K562 (cell line): ENCODE measurements around the gene BTF3L4. TPM values are rescaled to one million over a fixed set of nuclear protein-coding genes. Genes with fewer than 3 reads are reported as not detected.

Source experiments
- ATAC-seq: fragments of 200-7000 bp; cut with Tn5 transposase; 3 replicates; pipeline ENCODE4 v1.9.1; 2020; ENCODE audit warnings: moderate library complexity
- BruUV-seq: library from RNA; stranded (reverse); fragments of 400-500 nt; replicated peaks from 2 replicates; lab custom pipeline; 2021; lab: Mats Ljungman, UMichigan
- CTCF ChIA-PET: fragments of 300-600 bp; formaldehyde crosslinking; extraction: SDS; loops from one replicate; lab custom pipeline; 2021; ENCODE audit warnings: low intra/inter-chr PET ratio; lab: Yijun Ruan, JAX
- POLR2A ChIA-PET: fragments of 300-600, 350-650 bp; sonication (Branson Sonifier 250); formaldehyde crosslinking; extraction: SDS; loops from one replicate; lab custom pipeline; 2021; ENCODE audit warnings: antibody characterized with exemption, inconsistent platforms; lab: Yijun Ruan, JAX
- DNase-seq, 4 experiments: peaks; one replicate each; pipeline versions ENCODE4 v3.0.0 to v3.0.0-alpha.2; 2011 to 2018; ENCODE audit warnings: low spot score in 3 of 4, mixed read lengths in 3 of 4; ENCODE audit errors: extremely low read depth in 1 of 4
- FAIRE-seq: peaks from 2 replicates; lab custom pipeline; 2011; peaks lifted over from hg19 to GRCh38; lab: Jason Lieb, UNC
- H2AFZ ChIP-seq: 2 replicates; pipeline ENCODE4 v1.6.0; 2011; ENCODE audit warnings: low read depth, low read length, control low read depth, inconsistent platforms
- H3K27ac ChIP-seq: fragments of 200-600 bp; 3 replicates; pipeline ENCODE4 v1.8.0; 2011; ENCODE audit warnings: low read depth, mild to moderate bottlenecking, control low read depth, inconsistent platforms, low read length, moderate library complexity, mixed read lengths; ENCODE audit errors: extremely low read depth
- H3K27me3 ChIP-seq, 2 experiments: fragments of 300-600 bp in 1 of 2; 2 replicates in 1 of 2; 3 replicates in 1 of 2; pipeline versions ENCODE4 v1.6.0 to v1.8.0; 2011; ENCODE audit warnings: inconsistent platforms in 2 of 2, low read length in 2 of 2, mild to moderate bottlenecking in 1 of 2, mixed read lengths in 1 of 2, moderate library complexity in 1 of 2; ENCODE audit not compliant: control insufficient read depth in 2 of 2, insufficient read depth in 2 of 2
- H3K36me3 ChIP-seq: fragments of 300-600 bp; 3 replicates; pipeline ENCODE4 v1.8.0; 2011; ENCODE audit warnings: mild to moderate bottlenecking, low read length, inconsistent platforms; ENCODE audit not compliant: control insufficient read depth, insufficient read depth
- H3K4me1 ChIP-seq, 2 experiments: fragments of 200-600 bp in 1 of 2; replicated peaks in 1 of 2; 2 replicates in 1 of 2; 3 replicates in 1 of 2; pipeline versions ENCODE4 v1.5.1 to v1.8.0; 2011; ENCODE audit warnings: inconsistent platforms in 2 of 2, low read length in 2 of 2, mild to moderate bottlenecking in 1 of 2, mixed read lengths in 1 of 2, moderate library complexity in 1 of 2; ENCODE audit not compliant: control insufficient read depth in 2 of 2, insufficient read depth in 2 of 2
- H3K4me2 ChIP-seq: 2 replicates; pipeline ENCODE4 v1.6.1; 2011; ENCODE audit warnings: low read length, control low read depth, inconsistent platforms, mixed read lengths; ENCODE audit not compliant: insufficient read depth
- H3K4me3 ChIP-seq: fragments of 200-600 bp; sonication (generic), shearing (Covaris generic); 2 replicates; pipeline ENCODE4 v1.5.1; 2016; ENCODE audit warnings: control low read depth, inconsistent platforms
- H3K79me2 ChIP-seq: fragments of 200-600 bp; 3 replicates; pipeline ENCODE4 v1.8.0; 2011; ENCODE audit warnings: low read length, inconsistent platforms; ENCODE audit not compliant: control insufficient read depth, insufficient read depth
- H3K9ac ChIP-seq, 2 experiments: 2 replicates each; pipeline versions ENCODE4 v1.6.0 to v1.6.1; 2011; ENCODE audit warnings: low read depth in 2 of 2, low read length in 2 of 2, control low read depth in 1 of 2, inconsistent platforms in 1 of 2, mild to moderate bottlenecking in 1 of 2, mixed read lengths in 1 of 2; ENCODE audit not compliant: insufficient read depth in 1 of 2
- H3K9me1 ChIP-seq: one replicate; pipeline ENCODE4 v1.6.0; 2011; ENCODE audit warnings: inconsistent platforms, mild to moderate bottlenecking, low read length, moderate library complexity; ENCODE audit not compliant: control insufficient read depth, insufficient read depth
- H3K9me3 ChIP-seq: replicated peaks from 2 replicates; pipeline ENCODE4 v1.5.1; 2011; ENCODE audit warnings: low read depth, low read length, inconsistent platforms; ENCODE audit not compliant: control insufficient read depth, insufficient read depth
- H4K20me1 ChIP-seq: replicated peaks from 2 replicates; pipeline ENCODE4 v1.6.1; 2011; ENCODE audit warnings: low read length, inconsistent platforms, mixed read lengths; ENCODE audit not compliant: control insufficient read depth, insufficient read depth
- BHLHE40 ChIP-seq: IDR thresholded peaks from 2 replicates; pipeline ENCODE4 v1.6.1; 2011; ENCODE audit warnings: low read length, improper control_type of control experiment
- HNRNPLL ChIP-seq: fragments of 200-400 bp; formaldehyde crosslinking; IDR thresholded peaks from 2 replicates; pipeline ENCODE4 v1.6.1; 2017; ENCODE audit warnings: low read length, low read depth, mild to moderate bottlenecking; ENCODE audit not compliant: poor library complexity, severe bottlenecking
- WGBS: fragments of 100-300 bp; shearing (Covaris generic); methylation state at CpG from one replicate; pipeline ENCODE4 v1.1.6; 2016; ENCODE audit warnings: low coverage, mixed read lengths; ENCODE audit not compliant: insufficient coverage; ENCODE audit errors: missing lambda C conversion rate; 5-methylcytosine and 5-hydroxymethylcytosine counted together
- in situ Hi-C: fragments of 300-500 bp; cut with MboI; formaldehyde crosslinking; loops from 4 replicates; pipeline ENCODE4 v1.15.0; 2018; ENCODE audit warnings: inconsistent platforms, mixed read lengths
- intact Hi-C: fragments of 100-400 bp; cut with micrococcal nuclease; formaldehyde crosslinking; loops from 2 replicates; pipeline ENCODE4 v1.14.2; 2022
- polyA plus RNA-seq, 8 experiments: library from polyadenylated mRNA; depleted of rRNA in 4 of 8; stranded (reverse) in 5 of 8; unstranded in 3 of 8; fragments of >200 nt; fragmentation: Nextera tagmentation in 2 of 8; fragmentation: Illumina TruSeq in 1 of 8; extraction: Ambion mirVana in 2 of 8; extraction: Trizol in 1 of 8; gene quantifications; 2 replicates each; pipeline versions ENCODE4 v1.2.1 to v1.2.3, GENCODE V29; 2011 to 2014; ENCODE audit warnings: inconsistent platforms in 1 of 8, missing spikeins in 1 of 8
- total RNA-seq, 7 experiments: library from RNA; depleted of rRNA in 6 of 7; stranded (reverse); fragments of >200 nt in 6 of 7; fragmentation: Illumina TruSeq in 2 of 7; extraction: Trizol in 2 of 7; gene quantifications; 2 replicates each; pipeline versions ENCODE4 v1.2.1 to v1.2.3, GENCODE V29; 2011 to 2021; ENCODE audit warnings: low replicate concordance in 1 of 7
- TF ChIP-seq, protein P1 (sequence below), 2 experiments: fragments of 450-650 bp; IDR thresholded peaks; 2 replicates each; pipeline ENCODE4 v1.6.1; 2018; ENCODE audit warnings: mild to moderate bottlenecking in 2 of 2, low read depth in 1 of 2; ENCODE audit not compliant: partially characterized antibody in 2 of 2
- TF ChIP-seq, protein P2 (sequence below): sonication (generic); formaldehyde crosslinking; IDR thresholded peaks from 2 replicates; pipeline ENCODE4 v1.8.0; 2022; ENCODE audit warnings: missing genetic modification reagents, mild to moderate bottlenecking, moderate library complexity, borderline replicate concordance
- TF ChIP-seq, protein P3 (sequence below), 2 experiments: fragments of 450-650 bp in 1 of 2; sonication (generic) in 1 of 2; formaldehyde crosslinking in 1 of 2; IDR thresholded peaks; 2 replicates each; pipeline versions ENCODE4 v1.7.1 to v1.9.0; 2016 to 2022; ENCODE audit warnings: inconsistent platforms in 1 of 2, mild to moderate bottlenecking in 1 of 2, missing genetic modification reagents in 1 of 2

BTF3L4 gene
- total and polyA plus RNA-seq, 9 of the 15 experiments (the other 6 are each of a cell fraction or from before 2014, with no cell fraction given): 40.1 to 106 (median 88.8) TPM

DNA sequence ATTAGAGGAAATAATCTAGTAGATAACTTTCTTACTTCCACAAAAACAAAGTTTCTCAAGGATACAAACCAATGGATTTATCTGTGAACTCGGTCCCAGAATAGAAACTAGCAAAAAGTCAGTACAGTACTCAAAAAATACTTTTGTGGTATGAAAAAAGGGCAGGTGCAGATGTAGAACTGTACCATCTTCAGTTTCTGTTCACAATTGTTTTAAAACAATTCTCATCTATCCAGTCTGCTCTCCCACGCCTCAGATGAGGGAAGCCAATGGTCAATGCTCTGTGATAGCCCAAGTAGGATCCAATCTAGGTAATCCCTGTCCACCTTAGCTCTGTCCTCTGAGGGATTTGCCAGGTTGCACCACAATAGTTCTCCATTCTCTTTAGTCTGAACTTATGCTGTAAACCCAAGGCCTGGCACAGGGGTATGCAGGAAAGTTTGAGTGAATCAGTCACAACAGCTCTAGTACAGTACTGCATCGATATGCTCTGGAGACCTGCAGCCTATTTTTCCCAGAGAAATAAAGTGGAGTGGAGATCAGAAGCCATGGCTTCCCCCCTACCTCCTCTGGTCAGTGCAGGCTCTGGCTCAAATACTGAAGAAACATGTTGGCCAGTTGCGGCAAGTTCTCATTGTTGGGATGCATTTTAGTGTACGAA lies 23.8 kb upstream of the BTF3L4 start:
- H3K79me2 ChIP-seq: peaks cover 37% of the 10 kb centered on the region
- CTCF ChIA-PET: no interaction called here
- no peaks in the 10 kb centered on the region for H3K9me3 ChIP-seq
- peak overlapping the region; percentile 88; the same call in 2 of the 3 replicates for H3K27ac ChIP-seq
- intact Hi-C loops: loop anchor here (1.0 kb wide), 1 partner anchor 23 kb away; the partner anchor contains the start of gene TXNDC12
- peak; percentile 51 for FAIRE-seq
- H3K4me3 ChIP-seq: peak overlapping the region; percentile 66
- 4% methylated on average over 5 of the region's 5 CpGs for WGBS
- peak; percentile 17 for ATAC-seq
- peaks cover 12 to 17% of the 10 kb centered on the region in 2 experiments; a peak in 4 of 5 replicates for H3K4me1 ChIP-seq
- POLR2A ChIA-PET: interaction anchor here (0.5 to 2.7 kb wide), 8 partner anchors 10 to 513 kb away, joined by 3 to 15 read pairs (median 4); no protein-coding TSS in a partner anchor
- peaks cover 17% of the 10 kb centered on the region for H4K20me1 ChIP-seq
- H3K9ac ChIP-seq: peak overlapping the region; percentile 88 to 100
- H3K27me3 ChIP-seq: no peaks in the 10 kb centered on the region
- H2AFZ ChIP-seq: no peak overlapping the region
- H3K9me1 ChIP-seq: no peaks in the 10 kb centered on the region
- peak in 2 of 4 experiments; percentile 23 to 30 for DNase-seq
- no TSS peak for BruUV-seq
- peak overlapping the region; percentile 94 for H3K4me2 ChIP-seq
- in situ Hi-C loops: no loop called here
- peaks cover 36% of the 10 kb centered on the region for H3K36me3 ChIP-seq
- TF ChIP-seq, protein P1, sequence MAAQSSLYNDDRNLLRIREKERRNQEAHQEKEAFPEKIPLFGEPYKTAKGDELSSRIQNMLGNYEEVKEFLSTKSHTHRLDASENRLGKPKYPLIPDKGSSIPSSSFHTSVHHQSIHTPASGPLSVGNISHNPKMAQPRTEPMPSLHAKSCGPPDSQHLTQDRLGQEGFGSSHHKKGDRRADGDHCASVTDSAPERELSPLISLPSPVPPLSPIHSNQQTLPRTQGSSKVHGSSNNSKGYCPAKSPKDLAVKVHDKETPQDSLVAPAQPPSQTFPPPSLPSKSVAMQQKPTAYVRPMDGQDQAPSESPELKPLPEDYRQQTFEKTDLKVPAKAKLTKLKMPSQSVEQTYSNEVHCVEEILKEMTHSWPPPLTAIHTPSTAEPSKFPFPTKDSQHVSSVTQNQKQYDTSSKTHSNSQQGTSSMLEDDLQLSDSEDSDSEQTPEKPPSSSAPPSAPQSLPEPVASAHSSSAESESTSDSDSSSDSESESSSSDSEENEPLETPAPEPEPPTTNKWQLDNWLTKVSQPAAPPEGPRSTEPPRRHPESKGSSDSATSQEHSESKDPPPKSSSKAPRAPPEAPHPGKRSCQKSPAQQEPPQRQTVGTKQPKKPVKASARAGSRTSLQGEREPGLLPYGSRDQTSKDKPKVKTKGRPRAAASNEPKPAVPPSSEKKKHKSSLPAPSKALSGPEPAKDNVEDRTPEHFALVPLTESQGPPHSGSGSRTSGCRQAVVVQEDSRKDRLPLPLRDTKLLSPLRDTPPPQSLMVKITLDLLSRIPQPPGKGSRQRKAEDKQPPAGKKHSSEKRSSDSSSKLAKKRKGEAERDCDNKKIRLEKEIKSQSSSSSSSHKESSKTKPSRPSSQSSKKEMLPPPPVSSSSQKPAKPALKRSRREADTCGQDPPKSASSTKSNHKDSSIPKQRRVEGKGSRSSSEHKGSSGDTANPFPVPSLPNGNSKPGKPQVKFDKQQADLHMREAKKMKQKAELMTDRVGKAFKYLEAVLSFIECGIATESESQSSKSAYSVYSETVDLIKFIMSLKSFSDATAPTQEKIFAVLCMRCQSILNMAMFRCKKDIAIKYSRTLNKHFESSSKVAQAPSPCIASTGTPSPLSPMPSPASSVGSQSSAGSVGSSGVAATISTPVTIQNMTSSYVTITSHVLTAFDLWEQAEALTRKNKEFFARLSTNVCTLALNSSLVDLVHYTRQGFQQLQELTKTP (IDR thresholded peaks at IDR 0.05; ENCODE audit: low read depth in 1 of 2, partially characterized antibody in 2 of 2): no peak
- TF ChIP-seq, protein P2, sequence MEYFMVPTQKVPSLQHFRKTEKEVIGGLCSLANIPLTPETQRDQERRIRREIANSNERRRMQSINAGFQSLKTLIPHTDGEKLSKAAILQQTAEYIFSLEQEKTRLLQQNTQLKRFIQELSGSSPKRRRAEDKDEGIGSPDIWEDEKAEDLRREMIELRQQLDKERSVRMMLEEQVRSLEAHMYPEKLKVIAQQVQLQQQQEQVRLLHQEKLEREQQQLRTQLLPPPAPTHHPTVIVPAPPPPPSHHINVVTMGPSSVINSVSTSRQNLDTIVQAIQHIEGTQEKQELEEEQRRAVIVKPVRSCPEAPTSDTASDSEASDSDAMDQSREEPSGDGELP: no peak
- TF ChIP-seq HNRNPLL (peak; percentile 18), BHLHE40 (no peak)
- TF ChIP-seq, protein P3, sequence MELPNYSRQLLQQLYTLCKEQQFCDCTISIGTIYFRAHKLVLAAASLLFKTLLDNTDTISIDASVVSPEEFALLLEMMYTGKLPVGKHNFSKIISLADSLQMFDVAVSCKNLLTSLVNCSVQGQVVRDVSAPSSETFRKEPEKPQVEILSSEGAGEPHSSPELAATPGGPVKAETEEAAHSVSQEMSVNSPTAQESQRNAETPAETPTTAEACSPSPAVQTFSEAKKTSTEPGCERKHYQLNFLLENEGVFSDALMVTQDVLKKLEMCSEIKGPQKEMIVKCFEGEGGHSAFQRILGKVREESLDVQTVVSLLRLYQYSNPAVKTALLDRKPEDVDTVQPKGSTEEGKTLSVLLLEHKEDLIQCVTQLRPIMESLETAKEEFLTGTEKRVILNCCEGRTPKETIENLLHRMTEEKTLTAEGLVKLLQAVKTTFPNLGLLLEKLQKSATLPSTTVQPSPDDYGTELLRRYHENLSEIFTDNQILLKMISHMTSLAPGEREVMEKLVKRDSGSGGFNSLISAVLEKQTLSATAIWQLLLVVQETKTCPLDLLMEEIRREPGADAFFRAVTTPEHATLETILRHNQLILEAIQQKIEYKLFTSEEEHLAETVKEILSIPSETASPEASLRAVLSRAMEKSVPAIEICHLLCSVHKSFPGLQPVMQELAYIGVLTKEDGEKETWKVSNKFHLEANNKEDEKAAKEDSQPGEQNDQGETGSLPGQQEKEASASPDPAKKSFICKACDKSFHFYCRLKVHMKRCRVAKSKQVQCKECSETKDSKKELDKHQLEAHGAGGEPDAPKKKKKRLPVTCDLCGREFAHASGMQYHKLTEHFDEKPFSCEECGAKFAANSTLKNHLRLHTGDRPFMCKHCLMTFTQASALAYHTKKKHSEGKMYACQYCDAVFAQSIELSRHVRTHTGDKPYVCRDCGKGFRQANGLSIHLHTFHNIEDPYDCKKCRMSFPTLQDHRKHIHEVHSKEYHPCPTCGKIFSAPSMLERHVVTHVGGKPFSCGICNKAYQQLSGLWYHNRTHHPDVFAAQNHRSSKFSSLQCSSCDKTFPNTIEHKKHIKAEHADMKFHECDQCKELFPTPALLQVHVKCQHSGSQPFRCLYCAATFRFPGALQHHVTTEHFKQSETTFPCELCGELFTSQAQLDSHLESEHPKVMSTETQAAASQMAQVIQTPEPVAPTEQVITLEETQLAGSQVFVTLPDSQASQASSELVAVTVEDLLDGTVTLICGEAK (IDR thresholded peaks at IDR 0.05): 0 out of 2 replicates have a peak, but pooled peaks have one; percentile 7
- TF ChIP-seq, protein P3 (CRISPR knock-in tag; IDR thresholded peaks at IDR 0.05): no peak
